ENCODE data around the gene MYO1A.
"Not testable (repeated sequence)": the region's sequence is repeated elsewhere in the genome, so short reads cannot be mapped to it uniquely, and the experiment has no call there.

Gene MYO1A

GRCh38 chr12:57087010-57087690, 37.2 kb upstream of the MYO1A start:
- DNase-seq = no peak

DNA sequence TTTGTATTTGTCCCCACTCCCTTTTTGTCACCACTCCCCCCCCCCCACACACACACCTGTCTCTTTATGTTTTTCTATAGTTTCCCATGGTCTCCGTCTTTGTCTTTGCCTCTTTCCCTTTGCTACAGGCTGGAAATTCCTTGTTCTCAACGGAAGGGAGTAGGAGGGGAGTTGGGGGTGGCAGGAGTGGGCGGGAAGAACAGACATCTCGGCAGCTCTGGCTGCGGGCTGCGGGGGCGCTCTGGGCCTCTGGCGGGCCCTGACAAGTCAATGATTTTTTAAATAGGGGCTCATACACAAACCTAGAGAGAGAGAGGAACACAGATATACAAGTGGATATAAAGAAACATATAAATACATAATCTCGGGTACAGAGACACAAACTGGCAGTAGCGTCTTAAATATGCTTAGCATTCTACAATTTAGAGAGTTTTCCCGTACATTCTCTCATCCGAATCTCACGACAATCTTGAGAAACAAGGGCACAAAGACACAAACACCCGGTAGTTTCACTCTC, 36.6 kb upstream of the MYO1A start:
- no peak for DNase-seq

GRCh38 chr12:57085999-57086492, 36.1 kb upstream of the MYO1A start:
- DNase-seq = no peak

GRCh38 chr12:57080855-57081254, 30.9 kb upstream of the MYO1A start:
- DNase-seq = no peak

- no peak for DNase-seq
Measured at GRCh38 chr12:57079821-57080220, 29.9 kb upstream of the MYO1A start.

DNA sequence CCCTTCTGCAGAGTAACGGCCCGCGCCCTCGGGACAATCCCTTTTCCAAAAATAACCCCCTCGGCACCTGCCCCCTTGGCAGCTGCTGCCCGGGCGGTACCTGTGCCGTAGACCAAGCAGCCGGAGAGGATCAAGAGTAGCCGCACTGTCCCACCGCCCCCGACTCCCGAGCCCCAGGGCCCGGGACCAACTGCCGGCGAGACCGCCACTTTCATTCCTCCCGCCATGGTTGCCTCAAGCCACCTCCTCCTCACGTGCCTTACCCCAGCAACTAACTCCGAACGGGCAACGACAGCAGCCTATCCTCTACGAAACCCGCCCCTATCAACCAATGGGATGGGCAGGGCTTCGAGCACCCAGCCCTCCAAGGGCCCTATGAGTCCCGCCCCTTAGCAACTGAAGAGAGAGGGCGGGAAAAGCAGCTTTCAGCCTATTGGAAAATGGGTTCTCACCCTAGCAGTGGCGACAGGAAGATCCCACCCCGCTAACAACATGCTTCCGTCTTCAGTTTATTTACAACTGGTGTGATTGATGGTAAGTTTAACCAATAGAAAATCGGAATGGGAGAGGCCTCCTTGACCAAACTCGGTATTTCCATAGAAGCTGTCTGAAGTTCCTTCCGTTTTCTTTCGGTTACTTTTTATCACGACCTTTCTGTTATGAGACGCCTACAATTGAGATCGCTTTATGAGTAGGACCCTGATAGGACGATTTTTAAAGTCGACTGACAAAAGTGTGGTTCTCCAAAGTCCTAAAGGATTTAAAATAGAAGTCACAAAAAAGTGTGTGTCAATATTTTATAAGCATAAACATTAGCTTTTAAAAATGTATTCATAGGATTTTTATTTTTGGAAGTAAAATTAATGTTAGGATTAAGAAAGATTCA, 28.8 kb upstream of the MYO1A start, which contains the start of gene NEMP1:
Gene NEMP1 (minus strand): TSS at position 273 of the 886 bp plus-strand sequence. CDS start 46 bp downstream, at position 227.
- DNase-seq = peak; percentile 99

DNA sequence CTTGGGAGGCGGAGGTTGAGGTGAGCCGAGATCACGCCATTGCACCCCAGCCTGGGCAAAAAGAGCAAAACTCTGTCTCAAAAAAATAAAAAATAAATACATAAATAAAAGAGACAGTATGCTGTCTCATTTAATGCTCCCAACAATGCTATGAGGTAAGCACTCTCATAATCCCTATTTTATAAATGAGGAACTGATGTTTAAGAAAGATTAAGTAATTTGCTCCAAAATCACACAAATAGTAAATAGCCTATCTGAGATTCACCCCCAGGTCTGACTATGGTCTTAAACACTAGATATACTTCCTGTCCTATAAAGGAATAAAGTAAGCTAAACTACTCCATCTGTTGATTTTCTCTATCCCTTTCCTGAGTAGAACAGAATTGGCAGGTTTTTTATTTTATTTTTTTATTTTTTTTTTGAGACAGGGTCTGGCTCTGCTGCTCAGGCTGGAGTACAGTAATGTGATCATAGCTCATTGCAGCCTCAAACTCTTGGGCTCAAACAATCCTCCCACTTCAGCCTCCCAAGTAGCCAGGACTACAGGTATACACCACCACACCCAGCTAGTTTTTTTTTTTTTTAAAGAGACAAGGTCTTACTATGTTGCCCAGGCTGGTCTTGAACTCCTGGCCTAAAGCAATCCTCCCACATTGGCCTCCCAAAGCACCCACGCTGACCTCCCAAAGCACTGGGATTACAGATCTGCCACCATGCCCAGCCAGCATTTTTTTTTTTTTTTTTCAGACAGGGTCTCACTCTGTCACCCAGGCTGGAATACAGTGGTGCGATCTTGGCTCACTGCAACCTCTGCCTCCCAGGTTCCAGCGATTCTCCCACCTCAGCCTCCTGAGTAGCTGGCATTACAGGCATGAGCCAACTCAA, 23.9 kb upstream of the MYO1A start:
- DNase-seq = not testable (repeated sequence)

DNA sequence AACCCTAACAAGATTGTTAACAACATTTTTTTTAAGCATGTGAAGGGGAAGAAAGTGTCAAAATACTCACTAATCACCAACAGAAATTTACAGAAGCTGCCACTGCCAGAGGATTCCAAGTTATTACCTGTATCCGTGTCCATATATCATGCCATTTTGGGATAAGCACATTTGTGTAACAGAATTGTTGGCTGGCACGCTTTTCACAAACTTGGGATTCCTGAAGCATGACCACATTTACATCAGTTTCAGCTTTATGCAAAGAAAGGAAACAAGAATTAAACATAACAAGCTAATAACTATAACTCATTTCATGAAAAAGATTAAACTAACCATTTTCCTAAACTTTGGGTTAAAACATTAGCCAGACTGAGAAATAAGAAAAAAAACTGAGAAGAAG, 22.7 kb upstream of the MYO1A start:
- no peak for DNase-seq

GRCh38 chr12:57069523-57069922, 19.6 kb upstream of the MYO1A start:
- peak; percentile 26 to 67 for DNase-seq

- DNase-seq = no peak
Measured at GRCh38 chr12:57066245-57066644, 16.3 kb upstream of the MYO1A start.

DNA sequence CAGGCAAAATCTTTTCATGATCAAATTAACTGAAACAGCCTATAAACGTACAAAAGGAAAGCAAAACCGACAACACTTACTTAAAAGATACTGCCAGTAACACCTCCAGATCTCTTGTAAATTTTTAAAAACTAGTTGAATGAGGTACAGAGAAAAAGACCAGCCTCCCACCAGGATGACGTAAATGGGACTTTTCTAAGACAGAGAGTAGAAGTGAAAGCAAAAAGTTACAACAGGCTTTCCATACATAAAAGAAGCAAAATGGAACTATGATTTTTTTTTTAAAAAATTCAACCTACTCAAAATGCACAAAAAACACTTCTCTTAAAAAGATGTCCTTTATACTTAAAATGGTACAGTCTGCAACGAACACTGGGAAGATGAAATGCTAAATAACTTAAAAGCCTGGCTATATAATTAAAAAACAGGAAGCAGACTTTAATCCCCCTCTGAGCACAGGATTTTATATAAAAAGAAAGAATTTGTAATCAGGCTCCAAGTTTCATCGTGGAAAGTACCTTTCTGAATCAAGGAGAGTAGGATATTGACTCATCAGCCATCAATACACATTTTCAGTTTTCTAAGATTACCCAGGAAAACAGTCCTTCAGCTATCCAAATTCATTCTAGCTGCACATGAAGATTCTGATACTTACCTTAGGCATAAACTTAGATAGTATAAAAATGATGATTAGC, 14.2 kb upstream of the MYO1A start:
- DNase-seq = no peak

- no peak for DNase-seq
Measured at GRCh38 chr12:57058454-57058853, 8.5 kb upstream of the MYO1A start.

DNA sequence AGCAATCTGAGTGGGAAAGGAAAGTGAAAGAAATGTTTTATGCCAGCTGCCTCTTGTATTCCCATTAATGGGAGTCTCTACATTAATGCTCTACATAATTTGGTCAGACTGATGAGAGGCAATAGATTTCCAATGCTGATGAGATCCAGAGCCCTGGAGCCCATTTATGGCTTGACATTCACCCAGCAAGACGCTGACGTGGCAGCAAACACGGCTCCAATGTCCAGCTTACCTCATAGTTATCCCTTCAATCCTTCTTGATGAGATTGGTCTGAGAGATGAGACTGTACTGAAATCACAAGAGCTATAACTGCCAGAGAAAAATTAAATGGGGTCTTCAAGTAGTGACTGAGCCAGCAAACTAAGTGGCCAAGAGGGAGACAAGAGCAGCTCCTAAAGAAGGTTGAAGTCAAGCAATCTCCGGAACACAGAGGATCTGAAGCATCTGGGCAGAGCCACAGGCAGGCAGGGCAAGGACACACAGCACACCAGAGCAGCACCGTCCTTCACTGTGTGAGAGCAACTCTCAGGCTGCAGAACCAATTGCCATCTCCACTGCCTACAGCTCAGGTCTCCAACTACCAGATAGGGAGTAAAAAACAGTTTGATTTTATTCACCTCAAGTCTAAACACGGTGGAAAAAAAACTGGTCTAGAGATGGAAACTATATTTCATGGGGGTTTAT, 7.3 kb upstream of the MYO1A start:
- DNase-seq = no peak

GRCh38 chr12:57055824-57056223, 5.9 kb upstream of the MYO1A start:
- no peak for DNase-seq

DNA sequence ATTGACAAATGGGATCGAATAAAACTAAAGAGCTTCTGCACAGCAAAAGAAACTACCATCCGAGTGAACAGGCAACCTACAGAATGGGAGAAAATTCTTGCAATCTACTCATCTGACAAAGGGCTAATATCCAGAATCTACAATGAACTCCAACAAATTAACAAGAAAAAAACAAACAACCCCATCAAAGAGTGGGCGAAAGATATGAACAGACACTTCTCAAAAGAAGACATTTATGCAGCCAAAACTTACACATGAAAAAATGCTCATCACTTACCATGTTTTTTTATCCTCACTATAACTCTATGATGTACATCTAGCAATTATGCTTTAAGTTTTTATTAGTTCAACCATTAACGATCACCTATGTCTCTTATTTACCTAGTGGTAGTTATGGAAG, 4.0 kb upstream of the MYO1A start:
- not testable (repeated sequence) for DNase-seq

DNA sequence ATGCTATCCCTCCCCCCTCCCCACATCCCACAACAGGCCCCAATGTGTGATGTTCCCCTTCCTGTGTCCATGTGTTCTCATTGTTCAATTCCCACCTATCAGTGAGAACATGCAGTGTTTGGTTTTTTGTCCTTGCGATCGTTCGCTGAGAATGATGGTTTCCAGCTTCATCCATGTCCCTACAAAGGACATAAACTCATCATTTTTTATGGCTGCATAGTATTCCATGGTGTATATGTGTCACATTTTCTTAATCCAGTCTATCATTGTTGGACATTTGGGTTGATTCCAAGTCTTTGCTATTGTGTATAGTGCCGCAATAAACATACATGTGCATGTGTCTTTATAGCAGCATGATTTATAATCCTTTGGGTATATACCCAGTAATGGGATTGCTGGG, 3.2 kb upstream of the MYO1A start:
- DNase-seq = not testable (repeated sequence)

DNA sequence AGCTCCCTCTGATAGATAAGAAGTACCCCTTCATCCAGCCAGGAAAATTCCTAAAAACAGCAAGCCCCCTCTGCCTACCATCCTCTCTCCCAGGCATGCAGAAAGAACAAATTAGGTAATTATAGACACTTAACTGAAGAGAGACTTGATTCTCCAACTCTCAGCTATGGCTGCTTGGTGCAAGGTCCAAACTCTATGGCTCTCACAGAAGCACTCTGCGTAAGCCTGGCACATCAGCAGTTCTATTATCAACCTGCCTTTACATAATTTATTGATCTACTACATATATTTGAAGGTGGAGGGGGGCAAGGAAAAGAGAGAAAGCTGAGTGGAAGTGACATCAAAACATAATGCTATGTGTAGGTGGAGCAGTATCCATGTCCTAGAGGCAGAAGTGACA, 1.1 kb upstream of the MYO1A start:
- DNase-seq = no peak

DNA sequence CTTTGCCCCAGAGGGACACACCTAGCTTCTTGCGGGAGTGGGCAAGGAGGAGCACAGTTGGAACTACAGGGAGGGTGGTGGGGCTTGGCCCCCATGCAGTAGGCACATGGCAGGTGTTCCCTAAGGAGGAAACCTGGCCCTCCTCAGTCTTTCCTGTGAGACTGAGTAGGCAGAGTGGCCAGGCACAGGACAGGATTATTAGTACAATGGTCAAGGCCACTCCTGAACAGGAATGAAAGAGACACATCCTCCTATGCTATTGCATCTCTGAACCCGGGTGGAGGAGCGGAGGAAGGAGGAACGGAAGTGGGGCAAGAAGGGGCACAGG, 846 bp downstream of the MYO1A start:
- DNase-seq = no peak

GRCh38 chr12:57048423-57049118, 1.4 kb downstream of the MYO1A start:
- no peak for DNase-seq

DNA sequence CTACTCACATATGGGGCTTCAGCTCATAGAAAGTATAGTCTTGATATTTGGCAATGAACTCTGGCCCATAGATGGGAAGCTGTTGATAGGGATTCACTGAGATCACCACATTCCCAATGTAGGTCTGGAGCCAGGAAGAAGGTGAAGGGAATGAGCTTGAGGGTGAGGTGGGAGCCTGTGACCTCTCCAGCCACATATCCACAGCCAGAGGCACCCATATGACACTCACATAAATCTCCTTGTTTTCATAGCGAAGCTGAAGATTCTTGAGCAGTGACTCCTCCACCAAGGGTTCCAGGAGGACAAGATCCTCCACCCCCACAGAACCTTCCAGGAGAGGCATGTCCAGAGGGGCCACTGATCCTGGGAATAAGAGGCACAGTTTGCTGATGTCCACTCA, 1.9 kb downstream of the MYO1A start:
- no peak for DNase-seq

All from NCI-H446 (cell line).